HG02981 (cell line): Measurements from ENCODE around the gene THADA.

ENCODE experiments used
- ATAC-seq: cut with Tn5 transposase; IDR thresholded peaks from one replicate; pipeline ENCODE4 v1.9.1; 2021; ENCODE audit warnings: mild to moderate bottlenecking, moderate library complexity; ENCODE audit not compliant: unreplicated experiment

THADA gene

GRCh38 chr2:43265001-43265400, 330.8 kb downstream of the THADA start:
- no peak for ATAC-seq

- no peak for ATAC-seq
These were observed 332.9 kb downstream of the THADA start for GRCh38 chr2:43262951-43263350.

GRCh38 chr2:43262239-43262638, 333.6 kb downstream of the THADA start:
- no peak for ATAC-seq

GRCh38 chr2:43259512-43259911, 336.3 kb downstream of the THADA start:
- ATAC-seq = no peak

DNA sequence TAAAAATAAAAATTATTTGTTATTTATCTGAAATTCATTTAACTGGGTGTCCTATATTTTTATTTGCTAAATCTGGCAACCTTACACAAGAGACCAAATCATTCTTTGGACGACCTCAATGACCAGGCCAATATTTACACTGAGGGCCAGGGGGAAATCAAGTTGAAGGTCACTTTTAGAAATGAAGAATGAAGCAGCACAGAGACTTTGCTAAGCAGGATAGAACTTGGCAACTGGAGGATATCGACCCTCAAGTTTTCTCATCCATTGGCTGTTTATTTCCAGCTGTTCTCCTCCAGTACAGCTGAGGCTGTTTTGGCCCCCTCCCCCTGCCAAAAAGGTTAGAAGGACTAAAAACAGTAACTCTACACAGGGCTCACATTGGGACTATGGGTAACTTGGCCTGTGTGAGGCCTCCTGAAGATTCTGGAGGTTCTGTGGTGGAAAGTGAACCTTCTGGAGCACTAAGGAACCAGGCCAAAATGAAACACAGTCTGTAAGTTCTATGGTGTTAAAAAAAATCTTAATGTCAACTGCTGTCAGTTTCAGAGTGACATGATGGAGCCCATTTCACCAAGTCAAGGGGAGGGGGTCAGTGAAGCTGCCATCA, 337.2 kb downstream of the THADA start:
- ATAC-seq = no peak

- ATAC-seq = no peak
These were observed 340.4 kb downstream of the THADA start for GRCh38 chr2:43255296-43255910.

- no peak for ATAC-seq
These were observed 341.5 kb downstream of the THADA start for GRCh38 chr2:43254331-43254730.

DNA sequence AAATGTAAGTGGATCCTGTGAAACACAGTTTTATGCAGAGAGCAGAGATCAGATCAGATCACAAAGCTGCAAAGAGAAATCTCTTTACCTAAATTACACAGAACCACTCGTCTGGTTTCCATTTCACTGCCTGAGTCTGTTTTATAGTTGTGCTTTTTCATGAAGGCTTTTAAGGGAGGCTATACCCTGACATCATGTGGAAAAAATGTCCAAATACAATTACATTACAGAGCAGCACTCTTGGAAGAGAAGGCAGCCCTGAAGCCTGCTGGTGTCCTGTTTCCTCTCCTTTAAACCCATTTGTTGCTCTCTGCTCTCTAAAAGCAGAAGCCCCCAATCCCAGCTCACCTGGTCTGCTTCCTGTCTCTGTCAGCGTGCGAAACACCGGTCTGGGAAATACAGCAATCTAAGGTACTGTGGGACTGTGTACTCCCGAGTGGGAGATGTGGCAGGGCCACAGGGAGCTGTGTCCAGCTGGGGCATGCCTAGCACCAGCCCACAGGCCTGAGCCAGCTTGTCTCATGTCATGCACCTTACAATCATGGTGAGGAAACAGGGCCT, 344.6 kb downstream of the THADA start:
- ATAC-seq = no peak

DNA sequence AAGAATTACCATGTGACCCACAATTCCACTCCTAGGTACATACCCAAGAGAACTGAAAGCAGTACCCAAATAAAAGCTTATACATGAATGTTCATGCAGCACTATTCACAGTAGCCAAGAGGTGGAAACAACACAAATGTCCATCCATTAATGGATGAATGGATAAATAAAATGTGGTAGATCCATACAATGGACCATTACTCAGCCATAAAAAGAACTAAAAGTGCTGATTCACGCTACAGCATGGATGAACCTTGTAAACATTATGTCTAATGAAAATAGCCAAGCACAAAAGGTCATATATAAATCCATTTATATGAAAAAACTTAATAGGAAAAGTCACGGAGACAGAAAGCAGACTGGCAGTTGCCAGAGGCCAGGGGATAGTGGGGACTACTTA, 345.8 kb downstream of the THADA start:
- ATAC-seq = no peak

DNA sequence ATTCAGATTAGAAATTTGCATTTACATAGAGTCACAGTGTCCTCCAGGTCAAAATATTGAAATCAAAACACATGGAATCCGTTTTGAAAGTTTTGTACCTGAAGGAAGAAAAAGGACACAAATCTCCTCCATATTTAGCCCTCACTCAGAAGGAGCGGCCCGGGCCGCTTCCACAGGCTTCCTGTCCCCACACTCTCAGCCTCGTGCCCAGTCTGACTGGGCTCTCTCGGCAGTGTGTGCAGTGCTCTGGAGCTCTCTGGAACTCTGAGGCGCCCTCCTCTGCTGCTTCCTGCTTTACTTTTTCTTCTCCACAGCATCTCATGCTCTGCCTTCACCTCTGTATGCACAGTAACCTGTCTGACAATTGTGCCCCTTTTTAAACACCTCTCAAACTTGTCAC, 347.2 kb downstream of the THADA start:
- ATAC-seq = no peak

- no peak for ATAC-seq
These were observed 349.2 kb downstream of the THADA start for GRCh38 chr2:43246641-43247040.

DNA sequence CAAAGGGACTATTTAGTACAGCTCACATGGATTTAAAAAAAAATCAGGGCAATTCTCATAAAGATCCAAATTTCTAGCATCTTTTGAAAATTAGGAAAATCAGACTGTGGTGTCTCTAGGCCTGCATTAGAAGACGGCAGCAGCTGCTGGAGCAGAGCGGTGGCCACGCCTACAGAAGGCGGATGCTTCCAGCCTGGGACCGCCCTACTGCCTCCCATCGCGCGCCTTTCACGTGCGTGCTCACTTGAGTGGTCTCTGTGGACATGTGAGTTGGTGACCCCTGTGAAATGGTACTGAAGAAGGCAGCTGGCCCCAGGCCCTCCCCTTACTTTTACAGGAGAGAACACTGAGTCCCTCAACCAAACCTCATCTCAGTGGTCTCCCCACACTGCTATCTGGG, 354.3 kb downstream of the THADA start:
- ATAC-seq = no peak

DNA sequence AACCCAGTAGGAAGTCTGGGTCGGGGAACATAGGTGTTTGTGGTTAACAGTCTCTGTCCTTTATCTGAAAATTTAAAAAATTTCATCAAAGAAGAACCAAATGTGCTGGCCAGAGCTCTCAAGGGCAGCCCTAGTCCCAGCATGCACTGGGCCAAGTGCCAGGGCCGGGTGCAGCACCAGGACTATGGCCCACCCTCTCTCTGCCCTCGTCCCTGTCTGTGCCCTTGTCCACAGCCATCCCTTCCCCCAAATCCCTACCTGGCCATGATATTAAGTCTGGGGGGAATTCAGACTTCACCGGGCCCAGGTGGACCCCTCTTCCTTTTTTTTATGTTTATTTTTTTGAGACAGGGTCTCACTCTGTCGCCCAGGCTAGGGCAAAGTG, 355.1 kb downstream of the THADA start:
- ATAC-seq = no peak

GRCh38 chr2:43239981-43240765, 355.7 kb downstream of the THADA start:
- ATAC-seq = no peak

DNA sequence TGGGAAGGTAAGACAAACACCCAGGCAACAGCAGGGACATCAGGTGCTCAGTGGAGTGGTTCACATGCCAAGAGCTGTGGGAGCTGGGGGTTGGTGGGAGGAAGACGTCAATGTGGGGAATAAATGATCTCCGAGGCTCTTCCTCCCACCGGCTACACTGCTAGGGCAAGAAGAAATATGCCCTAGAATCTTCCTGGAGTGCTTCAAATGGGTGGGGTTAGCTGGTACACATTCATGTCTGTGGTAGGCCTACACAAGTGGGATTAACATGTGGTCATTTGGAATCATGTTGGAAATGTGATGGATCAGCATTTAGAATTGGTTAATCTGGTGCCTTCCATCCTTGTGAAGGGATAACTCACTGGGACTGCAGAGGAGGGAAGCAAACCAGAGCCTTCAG, 357.0 kb downstream of the THADA start:
- no peak for ATAC-seq

DNA sequence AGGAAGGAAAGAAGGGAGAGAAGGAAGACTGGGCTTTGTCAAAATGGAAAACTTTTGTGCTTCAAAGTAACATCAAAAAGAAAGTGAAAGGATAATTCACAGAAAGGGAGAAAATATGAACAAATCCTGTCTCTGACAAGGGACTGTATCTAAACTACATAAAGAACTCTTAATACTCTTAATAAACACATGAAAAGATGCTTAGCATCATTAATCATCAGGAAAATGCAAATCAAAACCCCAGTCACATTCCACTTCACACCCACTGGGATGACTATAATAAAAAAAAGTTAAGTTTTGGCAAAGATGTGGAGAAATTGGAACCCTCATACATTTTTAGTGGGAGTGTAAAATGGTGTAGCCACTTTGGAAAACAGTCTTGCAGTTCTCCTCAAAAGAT, 357.7 kb downstream of the THADA start:
- no peak for ATAC-seq

DNA sequence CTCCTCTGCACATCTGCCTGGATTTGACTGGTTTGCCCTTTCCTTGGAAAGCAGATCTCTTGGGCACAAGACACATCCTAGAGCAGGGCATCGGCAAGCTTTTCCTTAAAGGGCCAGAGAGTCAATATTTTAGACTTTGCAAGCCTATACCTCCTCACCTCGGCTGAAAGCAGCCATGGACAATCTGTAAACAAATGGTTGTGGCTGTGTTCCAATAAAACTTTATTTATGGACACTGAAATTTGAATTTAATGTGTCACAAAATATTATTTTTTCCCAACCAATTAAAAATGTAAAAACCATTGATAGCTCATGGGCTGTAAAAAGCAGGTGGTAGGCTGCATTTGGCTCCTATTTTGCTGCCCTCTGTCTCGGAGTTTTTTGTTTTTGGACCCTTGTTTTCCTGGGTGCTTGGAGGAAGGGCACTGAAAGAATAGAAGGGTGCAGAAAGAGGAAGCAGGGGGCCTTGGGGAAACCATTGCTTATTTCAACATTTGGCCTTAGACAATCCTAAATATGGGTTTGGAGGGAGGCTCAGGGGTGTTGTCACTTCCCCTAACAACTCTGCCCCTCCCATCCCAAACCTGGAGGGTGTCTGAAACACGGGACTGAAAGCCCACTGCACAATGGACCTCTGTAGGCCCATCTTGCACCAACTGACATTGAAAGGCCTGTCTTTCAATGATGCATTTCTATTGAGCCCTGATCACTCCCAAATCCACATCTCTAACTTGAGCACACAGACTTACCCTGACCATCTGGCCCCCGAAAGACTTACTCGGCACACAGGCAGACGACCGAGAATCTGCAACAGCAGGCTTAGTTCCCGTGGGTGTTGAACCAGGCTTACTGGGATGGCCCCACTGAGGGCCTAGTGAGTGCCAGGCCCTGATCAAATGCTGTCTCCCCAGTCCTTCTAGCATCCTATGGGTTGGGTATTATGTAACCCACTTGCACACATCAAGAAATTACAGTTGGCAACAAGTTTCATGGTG, 362.3 kb downstream of the THADA start:
- no peak for ATAC-seq

- ATAC-seq = no peak
These were observed 364.6 kb downstream of the THADA start for GRCh38 chr2:43230951-43231827.

- no peak for ATAC-seq
These were observed 365.4 kb downstream of the THADA start for GRCh38 chr2:43230351-43230885.
